Measurements from ENCODE around the gene TMEM38B.

TMEM38B gene

DNA sequence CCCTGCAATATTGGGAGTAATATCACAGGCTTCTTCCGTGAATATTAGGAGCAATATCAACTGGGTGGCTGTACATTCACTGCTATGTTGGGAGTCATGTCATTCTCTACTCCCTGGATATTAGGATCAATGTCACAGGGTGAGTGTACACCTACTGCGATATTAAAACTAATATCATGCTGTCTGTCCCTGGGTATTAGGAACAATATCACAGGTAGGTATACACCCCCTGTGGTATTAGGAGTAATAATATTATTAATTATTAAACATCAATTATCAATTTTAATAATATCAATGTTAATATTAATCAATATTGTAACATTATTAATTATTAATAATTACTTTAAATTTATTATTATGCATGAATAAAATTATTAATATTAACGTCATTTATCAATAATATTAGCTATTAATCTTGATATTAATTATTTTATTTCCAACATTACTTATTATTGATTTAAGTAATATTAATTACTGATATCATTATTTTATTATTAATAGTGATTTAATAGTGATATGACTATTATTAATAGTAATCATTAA, 121.9 kb downstream of the TMEM38B start:
- no peaks in the 10 kb centered on the region for H3K4me1 ChIP-seq (ENCODE audit: control insufficient read depth in 1 of 2, insufficient read depth in 1 of 2, low read depth in 1 of 2, low read length in 1 of 2)
- no peaks in the 10 kb centered on the region for H3K27me3 ChIP-seq
- H3K27ac ChIP-seq: no peak overlapping the region
- no peak overlapping the region for H3K4me3 ChIP-seq (ENCODE audit: low read depth in 1 of 2, low read length in 1 of 2)
- TF ChIP-seq, protein P1, sequence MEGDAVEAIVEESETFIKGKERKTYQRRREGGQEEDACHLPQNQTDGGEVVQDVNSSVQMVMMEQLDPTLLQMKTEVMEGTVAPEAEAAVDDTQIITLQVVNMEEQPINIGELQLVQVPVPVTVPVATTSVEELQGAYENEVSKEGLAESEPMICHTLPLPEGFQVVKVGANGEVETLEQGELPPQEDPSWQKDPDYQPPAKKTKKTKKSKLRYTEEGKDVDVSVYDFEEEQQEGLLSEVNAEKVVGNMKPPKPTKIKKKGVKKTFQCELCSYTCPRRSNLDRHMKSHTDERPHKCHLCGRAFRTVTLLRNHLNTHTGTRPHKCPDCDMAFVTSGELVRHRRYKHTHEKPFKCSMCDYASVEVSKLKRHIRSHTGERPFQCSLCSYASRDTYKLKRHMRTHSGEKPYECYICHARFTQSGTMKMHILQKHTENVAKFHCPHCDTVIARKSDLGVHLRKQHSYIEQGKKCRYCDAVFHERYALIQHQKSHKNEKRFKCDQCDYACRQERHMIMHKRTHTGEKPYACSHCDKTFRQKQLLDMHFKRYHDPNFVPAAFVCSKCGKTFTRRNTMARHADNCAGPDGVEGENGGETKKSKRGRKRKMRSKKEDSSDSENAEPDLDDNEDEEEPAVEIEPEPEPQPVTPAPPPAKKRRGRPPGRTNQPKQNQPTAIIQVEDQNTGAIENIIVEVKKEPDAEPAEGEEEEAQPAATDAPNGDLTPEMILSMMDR (IDR thresholded peaks at IDR 0.05): no peak
- H3K36me3 ChIP-seq: no peaks in the 10 kb centered on the region
- no peaks in the 10 kb centered on the region for H3K9me3 ChIP-seq

DNA sequence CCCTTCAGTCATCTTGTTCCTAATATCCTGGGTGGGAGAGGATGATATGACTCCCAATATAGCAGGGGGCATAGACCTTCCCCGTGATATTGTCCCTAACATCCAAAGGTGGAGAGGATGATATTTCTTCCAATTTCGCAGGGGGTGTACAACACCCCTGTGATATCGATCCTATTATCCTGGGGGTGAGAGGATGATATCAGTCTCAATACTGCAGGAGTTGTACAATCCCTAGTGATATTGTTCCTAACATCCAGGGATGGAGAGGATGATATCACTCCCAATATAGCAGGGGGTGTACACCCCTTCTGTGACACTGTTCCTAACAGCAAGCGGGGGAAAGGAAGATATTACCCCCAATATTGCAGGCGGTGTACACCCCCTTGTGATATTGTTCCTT, 122.6 kb downstream of the TMEM38B start:
- Histone ChIP-seq H3K36me3 (no peaks in the 10 kb centered on the region), H3K4me3 (ENCODE audit: low read depth in 1 of 2, low read length in 1 of 2) (no peak overlapping the region), H3K27me3 (no peaks in the 10 kb centered on the region), H3K27ac (no peak overlapping the region), H3K9me3 (no peaks in the 10 kb centered on the region), H3K4me1 (ENCODE audit: control insufficient read depth in 1 of 2, insufficient read depth in 1 of 2, low read depth in 1 of 2, low read length in 1 of 2) (no peaks in the 10 kb centered on the region)
- TF ChIP-seq, protein P1 (IDR thresholded peaks at IDR 0.05): no peak

DNA sequence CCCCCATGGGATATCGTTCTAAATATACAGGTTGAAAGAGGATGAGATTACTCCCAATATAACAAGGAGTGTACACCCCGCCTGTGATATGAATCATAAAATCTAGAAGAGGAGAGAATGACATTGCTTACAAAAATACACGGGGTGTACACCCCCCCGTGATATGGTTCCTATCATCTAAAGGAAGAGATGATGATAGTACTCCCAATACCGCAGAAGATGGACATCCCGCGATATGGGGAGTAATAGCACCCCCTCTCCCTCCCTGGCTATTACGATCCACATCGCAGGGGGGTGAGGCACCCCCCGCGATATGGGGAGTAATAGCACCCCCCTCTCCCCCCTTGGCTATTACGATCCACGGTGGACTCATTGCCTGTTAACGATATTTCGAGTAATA, 124.6 kb downstream of the TMEM38B start:
- Histone ChIP-seq H3K27ac (no peak overlapping the region), H3K4me3 (ENCODE audit: low read depth in 1 of 2, low read length in 1 of 2) (no peak overlapping the region), H3K9me3 (peaks cover 6% of the 10 kb centered on the region), H3K4me1 (ENCODE audit: control insufficient read depth in 1 of 2, insufficient read depth in 1 of 2, low read depth in 1 of 2, low read length in 1 of 2) (no peaks in the 10 kb centered on the region), H3K27me3 (no peaks in the 10 kb centered on the region), H3K36me3 (no peaks in the 10 kb centered on the region)
- TF ChIP-seq, protein P1 (IDR thresholded peaks at IDR 0.05): no peak

DNA sequence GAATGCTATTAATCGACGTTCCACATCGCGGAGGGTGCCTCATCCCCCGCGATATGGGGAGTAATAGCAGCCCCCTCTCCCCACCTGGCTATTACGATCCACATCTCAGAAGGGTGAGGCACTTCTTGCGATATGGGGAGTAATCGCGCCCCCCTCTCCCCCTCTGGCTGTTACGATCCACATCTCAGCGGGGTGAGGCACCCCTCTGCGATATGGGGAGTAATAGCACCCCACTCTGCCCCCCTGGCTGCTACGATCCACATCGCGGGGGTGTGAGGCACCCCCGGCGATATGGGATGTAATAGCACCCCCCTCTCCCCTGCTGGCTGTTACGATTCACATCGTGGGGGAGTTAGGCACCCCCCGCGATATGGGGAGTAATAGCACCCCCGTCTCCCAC, 128.5 kb downstream of the TMEM38B start:
- Histone ChIP-seq H3K4me1 (ENCODE audit: control insufficient read depth in 1 of 2, insufficient read depth in 1 of 2, low read depth in 1 of 2, low read length in 1 of 2) (no peaks in the 10 kb centered on the region), H3K9me3 (peaks cover 6% of the 10 kb centered on the region), H3K36me3 (no peaks in the 10 kb centered on the region), H3K4me3 (ENCODE audit: low read depth in 1 of 2, low read length in 1 of 2) (no peak overlapping the region), H3K27me3 (no peaks in the 10 kb centered on the region), H3K27ac (no peak overlapping the region)
- TF ChIP-seq, protein P1 (IDR thresholded peaks at IDR 0.05): no peak
